ENCODE results near the gene PIGH.

DNA sequence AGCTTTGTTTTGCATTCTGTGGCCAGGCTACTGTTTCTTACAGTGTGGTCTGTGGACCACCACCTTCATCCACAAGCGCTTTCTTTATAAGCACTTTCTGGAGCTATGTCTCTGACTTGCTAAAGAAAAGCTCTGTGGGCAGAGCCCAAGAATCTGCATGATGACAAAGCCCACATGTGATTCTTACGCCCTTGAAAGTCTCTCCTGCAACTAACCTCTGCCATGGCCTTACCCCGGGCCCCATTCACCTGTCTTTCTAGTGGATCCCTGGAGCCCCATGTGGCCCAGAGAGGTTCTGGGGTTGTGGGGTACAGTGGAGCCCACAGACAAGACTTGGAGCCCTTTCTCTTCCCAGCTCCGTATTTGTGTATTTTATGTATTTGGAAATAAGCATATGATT is 50.3 kb downstream of the PIGH start:
- no peak for TF ChIP-seq YY1 (IDR thresholded peaks at IDR 0.05; ENCODE audit: insufficient read depth, insufficient read length)
- TF ChIP-seq ZNF274 (IDR thresholded peaks at IDR 0.05; ENCODE audit: low read depth, low read length), result no peak

Data from NT2/D1 (cell line).